Upper lobe of left lung (tissue), 4 donors: ENCODE results near the gene KIF2A.

Experiments used
- EP300 ChIP-seq, 4 donors: sonication (generic); formaldehyde crosslinking; IDR thresholded peaks; one replicate each; pipeline ENCODE4 v1.5.1; 2017; ENCODE audit warnings: antibody characterized with exemption in 4 of 4, control low read depth in 2 of 4
- POLR2A ChIP-seq, 4 donors: fragments of 450-650 bp; IDR thresholded peaks; one replicate each; pipeline ENCODE4 v1.5.1; 2016 to 2017; ENCODE audit warnings: antibody characterized with exemption in 4 of 4, mild to moderate bottlenecking in 2 of 4
- POLR2AphosphoS5 ChIP-seq, 2 donors: sonication (generic); formaldehyde crosslinking; IDR thresholded peaks; one replicate each; pipeline ENCODE4 v1.5.1; 2017; ENCODE audit warnings: antibody characterized with exemption in 2 of 2
- TF ChIP-seq, protein P1 (sequence below), 6 experiments: fragments of 450-650 bp in 4 of 6; fragments of 200-600 bp in 2 of 6; sonication (generic) in 2 of 6; IDR thresholded peaks; one replicate each; pipeline ENCODE4 v1.5.1; 2016 to 2019; ENCODE audit warnings: antibody characterized with exemption in 6 of 6

DNA sequence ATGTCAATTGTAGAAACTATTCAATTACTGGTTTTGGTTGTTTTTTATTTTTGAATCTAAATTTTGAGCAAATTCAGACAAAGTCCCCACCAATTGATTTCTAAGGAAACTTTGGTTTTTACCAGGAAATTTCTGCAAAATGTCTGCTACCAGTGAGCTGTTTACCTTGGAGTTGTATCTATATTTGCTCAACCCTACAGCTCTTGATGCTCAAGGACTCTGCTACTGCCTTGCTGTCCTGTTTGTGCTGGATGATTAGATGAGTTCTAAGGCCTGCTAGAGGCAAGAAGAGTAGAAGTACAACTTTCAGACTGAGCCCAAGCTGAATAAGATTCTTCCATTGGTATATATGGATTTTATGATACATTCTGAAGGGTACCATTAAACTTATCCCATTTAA lies 42.6 kb upstream of the KIF2A start:
- no peak for TF ChIP-seq EP300 (IDR thresholded peaks at IDR 0.05)
- TF ChIP-seq, protein P1, sequence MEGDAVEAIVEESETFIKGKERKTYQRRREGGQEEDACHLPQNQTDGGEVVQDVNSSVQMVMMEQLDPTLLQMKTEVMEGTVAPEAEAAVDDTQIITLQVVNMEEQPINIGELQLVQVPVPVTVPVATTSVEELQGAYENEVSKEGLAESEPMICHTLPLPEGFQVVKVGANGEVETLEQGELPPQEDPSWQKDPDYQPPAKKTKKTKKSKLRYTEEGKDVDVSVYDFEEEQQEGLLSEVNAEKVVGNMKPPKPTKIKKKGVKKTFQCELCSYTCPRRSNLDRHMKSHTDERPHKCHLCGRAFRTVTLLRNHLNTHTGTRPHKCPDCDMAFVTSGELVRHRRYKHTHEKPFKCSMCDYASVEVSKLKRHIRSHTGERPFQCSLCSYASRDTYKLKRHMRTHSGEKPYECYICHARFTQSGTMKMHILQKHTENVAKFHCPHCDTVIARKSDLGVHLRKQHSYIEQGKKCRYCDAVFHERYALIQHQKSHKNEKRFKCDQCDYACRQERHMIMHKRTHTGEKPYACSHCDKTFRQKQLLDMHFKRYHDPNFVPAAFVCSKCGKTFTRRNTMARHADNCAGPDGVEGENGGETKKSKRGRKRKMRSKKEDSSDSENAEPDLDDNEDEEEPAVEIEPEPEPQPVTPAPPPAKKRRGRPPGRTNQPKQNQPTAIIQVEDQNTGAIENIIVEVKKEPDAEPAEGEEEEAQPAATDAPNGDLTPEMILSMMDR (IDR thresholded peaks at IDR 0.05): no peak
- TF ChIP-seq POLR2AphosphoS5 (IDR thresholded peaks at IDR 0.05): no peak
- TF ChIP-seq POLR2A (IDR thresholded peaks at IDR 0.05): no peak
